Urinary bladder (tissue), 4 donors: ENCODE data around the gene FARS2. TPM values are rescaled to one million over a fixed set of nuclear protein-coding genes. Genes with fewer than 3 reads are reported as not detected.

Experiments
- DNase-seq: peaks from one replicate; pipeline ENCODE4 v3.0.0-alpha.2; 2015; ENCODE audit errors: extremely low spot score
- H3K27ac ChIP-seq: one replicate; pipeline ENCODE4 v1.5.1; 2013; ENCODE audit warnings: low read depth, mild to moderate bottlenecking, moderate library complexity
- H3K36me3 ChIP-seq: one replicate; pipeline ENCODE4 v1.6.1; 2013; ENCODE audit warnings: mild to moderate bottlenecking, moderate library complexity; ENCODE audit not compliant: insufficient read depth
- H3K4me1 ChIP-seq: one replicate; pipeline ENCODE4 v1.6.1; 2013; ENCODE audit warnings: mild to moderate bottlenecking, moderate library complexity; ENCODE audit not compliant: insufficient read depth
- H3K4me3 ChIP-seq: one replicate; pipeline ENCODE4 v1.5.1; 2013; ENCODE audit warnings: low read depth, low read length
- WGBS: extraction: QIAGEN DNeasy Blood & Tissue Kit; methylation state at CpG from one replicate; pipeline ENCODE4 v1.1.7; 2013; 5-methylcytosine and 5-hydroxymethylcytosine counted together
- polyA plus RNA-seq: library from polyadenylated mRNA; stranded (reverse); fragments of 200-250 nt; gene quantifications from one replicate; pipeline ENCODE4 v1.2.3, GENCODE V29; 2013
- total RNA-seq: library from RNA; depleted of rRNA; stranded (reverse); fragments of >200 nt; gene quantifications from one replicate; pipeline ENCODE4 v1.2.3, GENCODE V29; 2014
- donor health status: healthy with polysubstance abuse.
- donor health status: healthy.

The FARS2 gene
- total and polyA plus RNA-seq, 2 donors, result 13.6 to 23.4 TPM

DNA sequence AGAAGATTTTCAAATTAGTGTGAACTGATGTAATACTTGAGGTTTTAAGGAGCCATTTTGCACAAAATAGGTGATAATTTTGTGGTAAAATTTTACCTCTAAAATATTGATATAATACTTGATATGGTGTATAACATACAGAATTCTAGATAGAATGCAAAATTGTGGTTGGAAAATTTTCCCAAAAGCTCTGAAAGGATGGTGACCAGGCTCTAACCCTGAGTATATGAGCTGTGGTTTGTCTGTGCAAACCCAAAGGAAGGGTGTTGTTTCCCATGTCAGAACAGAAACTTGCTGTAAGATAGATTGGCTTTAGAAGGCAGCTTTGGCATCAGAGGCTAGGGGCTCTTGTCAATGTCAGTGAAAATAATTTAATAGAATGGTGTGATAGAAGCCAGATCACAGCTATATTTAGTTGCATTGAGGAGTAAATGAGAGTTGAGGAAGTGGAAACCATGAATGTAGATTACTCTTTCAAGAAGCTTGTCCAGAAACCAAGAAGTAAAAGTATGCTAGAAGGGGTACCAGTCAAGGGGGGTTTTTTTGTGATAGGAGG, 257.7 kb downstream of the FARS2 start:
- Histone ChIP-seq H3K4me1 (no peaks in the 10 kb centered on the region), H3K36me3 (no peaks in the 10 kb centered on the region), H3K4me3 (no peak overlapping the region), H3K27ac (no peak overlapping the region)
- DNase-seq, result no peak

GRCh38 chr6:5520796-5521195, 259.5 kb downstream of the FARS2 start:
- no peak for DNase-seq
- 84% methylated on average over 2 of the region's 2 CpGs for WGBS

GRCh38 chr6:5521322-5521721, 260.0 kb downstream of the FARS2 start:
- no peak for DNase-seq
- 61% methylated on average over 3 of the region's 3 CpGs for WGBS
- Histone ChIP-seq H3K27ac (no peak overlapping the region), H3K4me3 (no peak overlapping the region), H3K4me1 (no peaks in the 10 kb centered on the region), H3K36me3 (no peaks in the 10 kb centered on the region)

More at GRCh38 chr6:5520796-5521195, 259.5 kb downstream of the FARS2 start:
- Histone ChIP-seq H3K36me3 (no peaks in the 10 kb centered on the region), H3K27ac (no peak overlapping the region), H3K4me3 (no peak overlapping the region), H3K4me1 (no peaks in the 10 kb centered on the region)

- H3K27ac ChIP-seq, result no peak overlapping the region
- no peak for DNase-seq
- no peaks in the 10 kb centered on the region for H3K36me3 ChIP-seq
- no peak overlapping the region for H3K4me3 ChIP-seq
- H3K4me1 ChIP-seq, result no peaks in the 10 kb centered on the region
These were observed 260.8 kb downstream of the FARS2 start for GRCh38 chr6:5522147-5522546.

DNA sequence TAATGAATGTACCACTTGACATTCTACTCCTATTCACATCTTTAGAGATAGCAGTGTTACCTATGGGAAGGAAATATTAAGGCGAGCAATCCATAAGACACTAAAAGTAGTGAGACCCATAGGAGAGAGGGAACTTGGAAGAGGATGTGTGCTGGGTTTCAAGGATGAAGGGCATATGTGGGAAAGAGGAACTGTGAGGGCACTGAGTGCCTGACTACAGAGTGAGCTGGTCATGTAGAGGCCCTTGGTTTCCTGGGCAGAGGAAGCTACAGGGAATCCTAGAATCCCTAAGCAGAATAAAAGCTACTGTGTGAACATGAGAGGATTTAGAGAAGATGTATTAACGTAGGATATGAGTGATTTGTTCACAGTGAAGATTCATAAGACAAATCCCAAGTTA, 262.8 kb downstream of the FARS2 start:
- H3K36me3 ChIP-seq, result no peaks in the 10 kb centered on the region
- H3K4me1 ChIP-seq, result no peaks in the 10 kb centered on the region
- 97% methylated on average over 2 of the region's 2 CpGs for WGBS
- no peak overlapping the region for H3K4me3 ChIP-seq
- no peak for DNase-seq
- H3K27ac ChIP-seq, result no peak overlapping the region

DNA sequence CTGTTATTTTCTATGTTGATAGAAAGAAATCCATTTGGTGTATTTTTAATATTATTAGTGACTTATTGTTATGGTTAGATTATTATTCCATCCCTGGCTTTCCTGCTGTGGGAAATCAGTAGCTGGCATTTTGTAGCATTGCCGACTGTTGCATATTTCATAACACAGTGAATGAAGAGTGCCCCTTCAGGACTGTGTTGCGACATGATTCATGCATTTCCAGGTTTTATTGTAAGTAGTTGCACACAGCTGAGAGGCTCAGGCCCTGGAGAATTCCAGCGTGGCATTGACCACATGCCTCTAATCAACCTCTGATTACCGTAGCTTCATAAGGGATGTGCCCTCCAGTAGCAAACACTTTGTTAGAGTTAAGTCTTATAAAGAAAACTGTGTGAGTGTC, 263.9 kb downstream of the FARS2 start:
- Histone ChIP-seq H3K4me3 (no peak overlapping the region), H3K4me1 (no peaks in the 10 kb centered on the region), H3K27ac (no peak overlapping the region), H3K36me3 (no peaks in the 10 kb centered on the region)
- 82% methylated on average over 4 of the region's 4 CpGs for WGBS
- DNase-seq, result no peak

- H3K36me3 ChIP-seq, result no peaks in the 10 kb centered on the region
- H3K27ac ChIP-seq, result no peak overlapping the region
- WGBS, result 95% methylated on average over 6 of the region's 6 CpGs
- no peak for DNase-seq
- no peaks in the 10 kb centered on the region for H3K4me1 ChIP-seq
- H3K4me3 ChIP-seq, result no peak overlapping the region
These were observed 267.7 kb downstream of the FARS2 start for GRCh38 chr6:5529015-5529414.

- no peak for DNase-seq
- no peaks in the 10 kb centered on the region for H3K36me3 ChIP-seq
- WGBS, result 95% methylated on average over 1 of the region's 1 CpG
These were observed 268.4 kb downstream of the FARS2 start for GRCh38 chr6:5529733-5530132.

DNA sequence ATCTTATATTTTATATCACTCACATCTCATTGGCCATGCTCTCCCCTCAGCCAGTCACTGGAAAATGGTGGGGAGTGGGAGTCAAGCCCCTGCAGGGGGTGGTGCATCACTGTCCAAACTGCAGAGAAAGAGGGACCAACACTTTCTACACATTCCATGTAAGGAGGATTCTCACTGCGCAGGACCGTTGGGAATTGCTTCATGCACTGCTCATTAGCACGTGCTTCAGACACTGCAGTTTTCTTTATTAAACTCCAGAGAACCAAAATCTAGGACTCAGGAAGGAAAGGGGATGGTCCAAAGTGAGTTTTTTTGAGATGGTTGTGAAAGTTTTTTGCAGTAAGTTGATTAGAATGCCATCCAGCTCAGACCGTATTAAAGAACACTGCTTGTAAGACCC, 269.8 kb downstream of the FARS2 start:
- 89% methylated on average over 4 of the region's 4 CpGs for WGBS
- H3K36me3 ChIP-seq, result no peaks in the 10 kb centered on the region
- H3K4me3 ChIP-seq, result no peak overlapping the region
- H3K27ac ChIP-seq, result no peak overlapping the region
- DNase-seq, result no peak
- no peaks in the 10 kb centered on the region for H3K4me1 ChIP-seq

More at GRCh38 chr6:5529733-5530132, 268.4 kb downstream of the FARS2 start:
- H3K27ac ChIP-seq, result no peak overlapping the region
- H3K4me1 ChIP-seq, result no peaks in the 10 kb centered on the region
- no peak overlapping the region for H3K4me3 ChIP-seq

- DNase-seq, result no peak
- 75% methylated on average over 6 of the region's 6 CpGs for WGBS
- H3K4me1 ChIP-seq, result no peaks in the 10 kb centered on the region
- H3K36me3 ChIP-seq, result no peaks in the 10 kb centered on the region
- H3K27ac ChIP-seq, result no peak overlapping the region
- H3K4me3 ChIP-seq, result no peak overlapping the region
These were observed 270.6 kb downstream of the FARS2 start for GRCh38 chr6:5531853-5532375.

- WGBS, result 98% methylated on average over 3 of the region's 3 CpGs
- Histone ChIP-seq H3K4me3 (no peak overlapping the region), H3K27ac (no peak overlapping the region), H3K4me1 (no peaks in the 10 kb centered on the region), H3K36me3 (no peaks in the 10 kb centered on the region)
- no peak for DNase-seq
These were observed 271.6 kb downstream of the FARS2 start for GRCh38 chr6:5532941-5533340.

DNA sequence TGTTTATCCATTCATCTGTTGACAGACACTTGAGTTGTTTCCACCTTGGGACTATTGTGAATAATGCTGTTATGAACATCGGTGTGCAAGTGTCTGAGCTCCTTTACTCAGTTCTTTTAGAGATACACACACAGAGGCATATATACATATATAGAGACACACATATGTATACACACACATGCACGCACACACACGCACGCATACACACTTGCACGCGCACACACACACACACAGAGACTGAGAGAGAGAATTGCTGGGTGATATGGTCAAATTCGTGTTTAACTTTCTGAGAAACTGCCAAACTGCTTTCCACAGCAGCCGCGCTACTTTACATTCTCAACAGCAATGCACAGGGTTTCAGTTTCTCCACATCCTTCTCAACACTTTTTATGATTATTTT, 273.3 kb downstream of the FARS2 start:
- Histone ChIP-seq H3K27ac (no peak overlapping the region), H3K4me3 (no peak overlapping the region)
- WGBS, result 89% methylated on average over 9 of the region's 9 CpGs

DNA sequence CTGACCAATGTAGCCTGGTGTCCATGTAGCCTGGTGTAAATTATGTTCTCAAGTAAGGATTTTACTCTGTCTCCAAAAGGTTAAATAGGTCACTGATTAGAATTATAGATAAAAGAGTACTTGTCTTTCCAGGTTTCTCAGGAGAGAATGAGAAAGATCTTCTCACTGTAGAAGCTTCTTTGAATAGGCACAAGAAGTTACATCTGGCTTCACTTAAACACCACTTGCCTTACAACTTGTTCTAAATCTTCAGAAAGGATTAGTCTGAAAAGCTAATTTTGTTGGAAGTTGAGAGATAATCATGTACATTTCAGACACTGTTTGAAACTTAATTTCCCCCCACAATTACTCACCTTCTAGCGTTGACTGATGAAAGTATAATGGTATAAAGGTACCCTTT, 275.3 kb downstream of the FARS2 start:
- 77% methylated on average over 1 of the region's 1 CpG for WGBS
- DNase-seq, result no peak
- peaks cover 1% of the 10 kb centered on the region for H3K36me3 ChIP-seq
- no peak overlapping the region for H3K4me3 ChIP-seq
- H3K27ac ChIP-seq, result no peak overlapping the region
- no peaks in the 10 kb centered on the region for H3K4me1 ChIP-seq

More for the DNA sequence above, 273.3 kb downstream of the FARS2 start:
- Histone ChIP-seq H3K4me1 (no peaks in the 10 kb centered on the region), H3K36me3 (no peaks in the 10 kb centered on the region)
- no peak for DNase-seq

DNA sequence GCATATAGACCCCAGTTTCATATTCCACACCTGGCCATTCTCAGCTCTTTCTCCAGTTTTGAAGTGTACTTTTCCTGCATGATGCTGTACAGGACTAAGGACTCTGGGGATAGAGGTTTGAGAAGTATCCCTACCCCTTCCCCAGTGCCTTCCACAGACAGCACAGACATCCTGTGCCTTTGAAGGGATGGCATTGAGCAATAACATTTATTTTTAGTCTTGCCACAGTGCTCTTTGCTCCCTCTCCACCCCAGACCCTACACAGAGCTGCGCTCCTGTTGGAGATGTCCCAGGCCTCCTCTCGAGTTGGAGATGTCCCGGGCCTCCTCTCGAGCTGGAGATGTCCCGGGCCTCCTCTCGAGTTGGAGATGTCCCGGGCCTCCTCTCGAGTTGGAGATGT, 275.8 kb downstream of the FARS2 start:
- Histone ChIP-seq H3K27ac (no peak overlapping the region), H3K4me3 (no peak overlapping the region), H3K36me3 (peaks cover 1% of the 10 kb centered on the region), H3K4me1 (no peaks in the 10 kb centered on the region)
- 96% methylated on average over 8 of the region's 8 CpGs for WGBS
- no peak for DNase-seq

GRCh38 chr6:5537967-5538366, 276.7 kb downstream of the FARS2 start:
- WGBS, result 21% methylated on average over 1 of the region's 1 CpG
- Histone ChIP-seq H3K4me3 (no peak overlapping the region), H3K36me3 (peaks cover 1% of the 10 kb centered on the region), H3K4me1 (no peaks in the 10 kb centered on the region), H3K27ac (no peak overlapping the region)
- no peak for DNase-seq
